ENCODE data around the gene GFRA1.

Gene GFRA1

DNA sequence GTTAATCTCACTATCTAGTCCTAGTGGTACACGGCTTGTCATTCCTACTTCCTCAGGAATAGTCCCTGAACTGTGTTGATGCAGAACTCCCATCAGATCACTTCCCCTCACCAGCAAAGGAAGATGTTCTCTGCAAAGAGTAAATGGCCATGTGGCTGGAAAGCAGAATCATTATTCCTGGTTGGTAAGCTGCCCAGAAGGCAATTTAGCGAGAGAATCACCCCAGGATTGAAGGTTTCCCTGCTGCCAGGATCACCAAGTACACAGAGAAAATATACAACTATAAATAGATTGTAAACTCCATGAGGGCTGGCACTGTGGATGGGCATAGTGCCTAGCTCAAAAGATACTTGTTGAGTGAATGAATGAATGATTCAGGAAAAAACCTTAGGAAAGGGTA lies 115.0 kb downstream of the GFRA1 start:
- no peak overlapping the region for H3K4me3 Mint-ChIP-seq
- CTCF ChIA-PET = no interaction called here
- H3K27ac Mint-ChIP-seq = no peak overlapping the region
- no peaks in the 10 kb centered on the region for H3K4me1 Mint-ChIP-seq
- H3K27me3 Mint-ChIP-seq = no peaks in the 10 kb centered on the region
- no peak for DNase-seq
- no peaks in the 10 kb centered on the region for H3K9me3 Mint-ChIP-seq
- H3K36me3 Mint-ChIP-seq = no peaks in the 10 kb centered on the region

DNA sequence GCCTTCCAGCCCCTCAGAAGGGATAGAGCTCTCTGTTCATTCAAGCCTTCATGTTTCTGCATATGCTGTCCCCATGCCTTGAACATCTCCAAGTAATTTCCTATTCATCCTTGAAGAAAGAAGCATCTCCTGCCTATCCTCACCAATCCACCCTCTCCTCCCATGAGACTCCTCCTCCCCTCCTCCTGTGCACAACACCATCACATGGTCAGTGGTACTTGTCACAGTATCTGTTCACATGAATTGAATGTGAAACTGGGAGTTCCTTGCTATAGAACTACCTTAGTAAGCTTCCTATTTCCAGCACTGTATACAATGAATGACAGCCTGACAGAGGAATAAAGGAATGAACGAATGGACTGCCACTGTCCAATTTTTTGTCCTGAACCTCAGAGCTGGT lies 115.5 kb downstream of the GFRA1 start:
- Mint-ChIP-seq H3K36me3 (no peaks in the 10 kb centered on the region), H3K27ac (no peak overlapping the region), H3K4me1 (no peaks in the 10 kb centered on the region), H3K9me3 (no peaks in the 10 kb centered on the region), H3K4me3 (no peak overlapping the region), H3K27me3 (no peaks in the 10 kb centered on the region)
- no peak for DNase-seq
- CTCF ChIA-PET = no interaction called here

GRCh38 chr10:116156819-116157218 lies 116.2 kb downstream of the GFRA1 start:
- Mint-ChIP-seq H3K9me3 (no peaks in the 10 kb centered on the region), H3K4me1 (no peaks in the 10 kb centered on the region), H3K27ac (no peak overlapping the region), H3K27me3 (no peaks in the 10 kb centered on the region), H3K4me3 (no peak overlapping the region), H3K36me3 (no peaks in the 10 kb centered on the region)
- CTCF ChIA-PET = no interaction called here
- no peak for DNase-seq

- Mint-ChIP-seq H3K27me3 (peaks cover 1% of the 10 kb centered on the region), H3K4me3 (no peak overlapping the region)
- DNase-seq = no peak
Measured at GRCh38 chr10:116155191-116155590, 117.8 kb downstream of the GFRA1 start.

GRCh38 chr10:116154651-116155050 lies 118.4 kb downstream of the GFRA1 start:
- Mint-ChIP-seq H3K27ac (no peak overlapping the region), H3K9me3 (no peaks in the 10 kb centered on the region), H3K36me3 (no peaks in the 10 kb centered on the region), H3K4me1 (no peaks in the 10 kb centered on the region), H3K4me3 (no peak overlapping the region), H3K27me3 (peaks cover 5% of the 10 kb centered on the region)
- no peak for DNase-seq
- CTCF ChIA-PET = no interaction called here

More at GRCh38 chr10:116155191-116155590, 117.8 kb downstream of the GFRA1 start:
- CTCF ChIA-PET = no interaction called here
- no peaks in the 10 kb centered on the region for H3K9me3 Mint-ChIP-seq
- no peaks in the 10 kb centered on the region for H3K36me3 Mint-ChIP-seq
- H3K4me1 Mint-ChIP-seq = no peaks in the 10 kb centered on the region
- H3K27ac Mint-ChIP-seq = no peak overlapping the region

DNA sequence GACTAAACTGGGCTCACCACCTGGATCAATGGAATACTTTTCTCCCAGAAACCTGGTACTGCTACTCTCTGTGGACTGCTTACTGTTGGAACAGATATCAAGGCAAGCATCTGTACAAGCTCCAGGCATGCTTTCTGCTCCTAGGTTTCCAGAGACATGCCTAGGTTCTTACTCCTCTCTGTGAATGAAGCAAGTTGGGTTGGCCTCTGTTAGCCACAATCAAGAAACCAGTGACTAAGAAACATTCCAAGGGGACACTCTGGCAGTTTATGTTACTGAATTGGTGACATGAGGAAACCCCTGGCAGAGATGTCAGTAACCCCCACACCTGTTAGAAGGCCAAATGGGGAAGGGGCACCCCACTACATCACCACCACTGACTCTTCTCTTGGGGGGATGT lies 121.9 kb downstream of the GFRA1 start:
- Mint-ChIP-seq H3K36me3 (no peaks in the 10 kb centered on the region), H3K27me3 (peaks cover 5% of the 10 kb centered on the region), H3K9me3 (no peaks in the 10 kb centered on the region), H3K4me3 (no peak overlapping the region), H3K27ac (no peak overlapping the region), H3K4me1 (peaks cover 19% of the 10 kb centered on the region)
- CTCF ChIA-PET = interaction anchor here (1.0 kb wide), 1 partner anchor 792 kb away, joined by 4 read pairs; no protein-coding TSS in a partner anchor
- no peak for DNase-seq

- peaks cover 19% of the 10 kb centered on the region for H3K4me1 Mint-ChIP-seq
Measured at GRCh38 chr10:116150606-116151005, 122.4 kb downstream of the GFRA1 start.

GRCh38 chr10:116147147-116147905 lies 125.7 kb downstream of the GFRA1 start:
- CTCF ChIA-PET = no interaction called here
- H3K9me3 Mint-ChIP-seq = no peaks in the 10 kb centered on the region
- H3K27ac Mint-ChIP-seq = peak overlapping the region; percentile 91
- peaks cover 19% of the 10 kb centered on the region for H3K4me1 Mint-ChIP-seq
- H3K4me3 Mint-ChIP-seq = peak overlapping the region; percentile 49
- H3K27me3 Mint-ChIP-seq = peaks cover 5% of the 10 kb centered on the region
- H3K36me3 Mint-ChIP-seq = no peaks in the 10 kb centered on the region
- DNase-seq = peak; percentile 48

More at GRCh38 chr10:116150606-116151005, 122.4 kb downstream of the GFRA1 start:
- DNase-seq = no peak
- Mint-ChIP-seq H3K9me3 (no peaks in the 10 kb centered on the region), H3K4me3 (no peak overlapping the region), H3K27ac (no peak overlapping the region), H3K36me3 (no peaks in the 10 kb centered on the region), H3K27me3 (peaks cover 5% of the 10 kb centered on the region)
- CTCF ChIA-PET = interaction anchor here (1.0 kb wide), 1 partner anchor 791 kb away, joined by 4 read pairs; no protein-coding TSS in a partner anchor

- Mint-ChIP-seq H3K9me3 (no peaks in the 10 kb centered on the region), H3K27me3 (peaks cover 5% of the 10 kb centered on the region), H3K27ac (peak overlapping the region; percentile 91), H3K4me3 (peak overlapping the region; percentile 29), H3K4me1 (peaks cover 19% of the 10 kb centered on the region), H3K36me3 (no peaks in the 10 kb centered on the region)
- no peak for DNase-seq
- CTCF ChIA-PET = no interaction called here
Measured at GRCh38 chr10:116146372-116147140, 126.5 kb downstream of the GFRA1 start.

DNA sequence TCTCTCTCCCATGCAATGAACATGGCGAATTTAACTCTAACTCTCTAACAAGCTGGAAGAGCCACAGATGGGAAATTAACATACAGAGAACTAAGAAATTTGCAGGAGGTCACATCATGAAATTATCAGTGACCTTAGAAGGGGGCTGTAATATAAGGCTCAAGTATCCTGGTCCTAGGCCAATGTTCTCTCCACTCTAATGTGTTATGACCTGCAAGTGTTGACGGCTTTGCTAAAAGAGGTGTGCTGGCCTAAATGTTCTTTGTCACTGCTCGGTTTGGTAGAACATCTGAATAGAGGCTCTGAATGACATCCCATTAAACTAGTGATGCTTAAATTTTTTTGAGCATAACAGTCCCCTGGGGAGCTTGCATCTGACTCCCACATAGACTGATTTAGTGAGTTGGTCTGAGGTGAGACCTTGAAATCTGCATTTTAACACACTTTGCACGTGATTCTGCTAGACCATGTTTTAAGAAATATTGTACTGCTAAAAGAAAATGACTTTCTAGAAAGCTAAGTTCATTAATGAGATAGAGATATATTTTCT lies 129.3 kb downstream of the GFRA1 start:
- Mint-ChIP-seq H3K36me3 (no peaks in the 10 kb centered on the region), H3K4me3 (no peak overlapping the region), H3K27ac (no peak overlapping the region), H3K4me1 (peaks cover 19% of the 10 kb centered on the region), H3K27me3 (no peaks in the 10 kb centered on the region), H3K9me3 (no peaks in the 10 kb centered on the region)
- CTCF ChIA-PET = no interaction called here
- no peak for DNase-seq

- CTCF ChIA-PET = no interaction called here
- no peak overlapping the region for H3K4me3 Mint-ChIP-seq
- no peak overlapping the region for H3K27ac Mint-ChIP-seq
- H3K4me1 Mint-ChIP-seq = peaks cover 6% of the 10 kb centered on the region
- no peaks in the 10 kb centered on the region for H3K36me3 Mint-ChIP-seq
- DNase-seq = no peak
- H3K27me3 Mint-ChIP-seq = no peaks in the 10 kb centered on the region
- H3K9me3 Mint-ChIP-seq = no peaks in the 10 kb centered on the region
Measured at GRCh38 chr10:116141855-116142254, 131.2 kb downstream of the GFRA1 start.

DNA sequence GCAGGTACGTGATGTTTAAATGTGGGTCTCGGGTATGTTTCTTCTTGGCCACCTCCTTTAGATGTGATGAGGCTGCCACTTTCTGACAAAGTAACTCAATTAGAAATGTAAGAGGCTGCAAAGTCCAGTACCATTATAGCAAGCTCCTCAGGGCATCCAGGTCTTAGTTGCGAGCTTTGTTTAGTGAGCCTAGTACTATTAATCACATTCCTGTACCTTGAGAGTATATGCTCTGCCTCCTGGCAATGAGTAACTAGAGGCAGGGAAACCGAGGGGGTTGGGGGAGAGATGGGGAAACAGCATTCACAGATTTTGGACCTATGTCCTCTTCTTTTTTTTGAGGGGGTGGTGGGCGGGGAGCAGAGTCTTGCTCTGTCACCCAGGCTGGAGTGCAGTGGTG lies 131.8 kb downstream of the GFRA1 start:
- peaks cover under 1% of the 10 kb centered on the region for H3K4me1 Mint-ChIP-seq
- no peak overlapping the region for H3K4me3 Mint-ChIP-seq
- DNase-seq = no peak
- no peaks in the 10 kb centered on the region for H3K27me3 Mint-ChIP-seq
- CTCF ChIA-PET = no interaction called here
- H3K36me3 Mint-ChIP-seq = no peaks in the 10 kb centered on the region
- H3K27ac Mint-ChIP-seq = no peak overlapping the region
- H3K9me3 Mint-ChIP-seq = no peaks in the 10 kb centered on the region

DNA sequence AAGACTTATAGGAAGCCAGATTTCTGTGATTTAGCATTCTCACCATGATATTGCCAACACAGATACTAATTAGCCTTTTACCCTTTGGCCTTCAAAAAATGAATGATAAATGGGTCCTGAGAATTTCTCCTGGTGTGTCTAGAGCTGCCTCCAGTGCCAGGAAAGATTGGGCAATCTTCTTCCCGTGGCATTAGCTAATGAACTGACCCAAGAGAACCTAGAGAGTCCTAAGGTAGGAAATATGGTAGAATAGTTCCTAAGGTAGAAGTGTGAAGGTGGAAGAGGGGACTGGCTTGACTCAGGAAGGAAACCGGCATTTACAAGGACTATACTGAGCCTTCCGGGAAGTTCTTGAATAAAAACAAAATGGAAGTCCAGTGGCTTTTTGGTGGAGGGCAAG lies 133.1 kb downstream of the GFRA1 start:
- Mint-ChIP-seq H3K27me3 (no peaks in the 10 kb centered on the region), H3K36me3 (no peaks in the 10 kb centered on the region), H3K27ac (no peak overlapping the region), H3K4me3 (no peak overlapping the region), H3K9me3 (no peaks in the 10 kb centered on the region), H3K4me1 (no peaks in the 10 kb centered on the region)
- CTCF ChIA-PET = no interaction called here
- no peak for DNase-seq

GRCh38 chr10:116138897-116139296 lies 134.1 kb downstream of the GFRA1 start:
- no peak for DNase-seq
- no peaks in the 10 kb centered on the region for H3K4me1 Mint-ChIP-seq
- CTCF ChIA-PET = interaction anchor here (0.6 kb wide), 1 partner anchor 89 kb away, joined by 3 read pairs; no protein-coding TSS in a partner anchor
- no peaks in the 10 kb centered on the region for H3K36me3 Mint-ChIP-seq
- no peaks in the 10 kb centered on the region for H3K27me3 Mint-ChIP-seq
- H3K4me3 Mint-ChIP-seq = no peak overlapping the region
- H3K9me3 Mint-ChIP-seq = no peaks in the 10 kb centered on the region
- H3K27ac Mint-ChIP-seq = no peak overlapping the region

GRCh38 chr10:116136261-116136660 lies 136.7 kb downstream of the GFRA1 start:
- DNase-seq = no peak
- H3K4me3 Mint-ChIP-seq = no peak overlapping the region
- H3K9me3 Mint-ChIP-seq = no peaks in the 10 kb centered on the region
- CTCF ChIA-PET = no interaction called here
- no peaks in the 10 kb centered on the region for H3K27me3 Mint-ChIP-seq
- H3K4me1 Mint-ChIP-seq = no peaks in the 10 kb centered on the region
- no peak overlapping the region for H3K27ac Mint-ChIP-seq
- no peaks in the 10 kb centered on the region for H3K36me3 Mint-ChIP-seq
